ENCODE results near the gene OPCML.

Gene OPCML

GRCh38 chr11:132464939-132465338 is 1067.4 kb downstream of the OPCML start:
- DNase-seq (ENCODE audit: low read depth): no peak
- TF ChIP-seq, protein P1, sequence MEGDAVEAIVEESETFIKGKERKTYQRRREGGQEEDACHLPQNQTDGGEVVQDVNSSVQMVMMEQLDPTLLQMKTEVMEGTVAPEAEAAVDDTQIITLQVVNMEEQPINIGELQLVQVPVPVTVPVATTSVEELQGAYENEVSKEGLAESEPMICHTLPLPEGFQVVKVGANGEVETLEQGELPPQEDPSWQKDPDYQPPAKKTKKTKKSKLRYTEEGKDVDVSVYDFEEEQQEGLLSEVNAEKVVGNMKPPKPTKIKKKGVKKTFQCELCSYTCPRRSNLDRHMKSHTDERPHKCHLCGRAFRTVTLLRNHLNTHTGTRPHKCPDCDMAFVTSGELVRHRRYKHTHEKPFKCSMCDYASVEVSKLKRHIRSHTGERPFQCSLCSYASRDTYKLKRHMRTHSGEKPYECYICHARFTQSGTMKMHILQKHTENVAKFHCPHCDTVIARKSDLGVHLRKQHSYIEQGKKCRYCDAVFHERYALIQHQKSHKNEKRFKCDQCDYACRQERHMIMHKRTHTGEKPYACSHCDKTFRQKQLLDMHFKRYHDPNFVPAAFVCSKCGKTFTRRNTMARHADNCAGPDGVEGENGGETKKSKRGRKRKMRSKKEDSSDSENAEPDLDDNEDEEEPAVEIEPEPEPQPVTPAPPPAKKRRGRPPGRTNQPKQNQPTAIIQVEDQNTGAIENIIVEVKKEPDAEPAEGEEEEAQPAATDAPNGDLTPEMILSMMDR (conservative IDR thresholded peaks at IDR 0.05; ENCODE audit: low read length): no peak
- no peak overlapping the region for H3K4me3 ChIP-seq (ENCODE audit: low read length)

GRCh38 chr11:132464003-132464342 is 1068.3 kb downstream of the OPCML start:
- DNase-seq (ENCODE audit: low read depth): peak; percentile 70
- H3K4me3 ChIP-seq (ENCODE audit: low read length): no peak overlapping the region
- TF ChIP-seq, protein P1 (conservative IDR thresholded peaks at IDR 0.05; ENCODE audit: low read length): no peak

DNA sequence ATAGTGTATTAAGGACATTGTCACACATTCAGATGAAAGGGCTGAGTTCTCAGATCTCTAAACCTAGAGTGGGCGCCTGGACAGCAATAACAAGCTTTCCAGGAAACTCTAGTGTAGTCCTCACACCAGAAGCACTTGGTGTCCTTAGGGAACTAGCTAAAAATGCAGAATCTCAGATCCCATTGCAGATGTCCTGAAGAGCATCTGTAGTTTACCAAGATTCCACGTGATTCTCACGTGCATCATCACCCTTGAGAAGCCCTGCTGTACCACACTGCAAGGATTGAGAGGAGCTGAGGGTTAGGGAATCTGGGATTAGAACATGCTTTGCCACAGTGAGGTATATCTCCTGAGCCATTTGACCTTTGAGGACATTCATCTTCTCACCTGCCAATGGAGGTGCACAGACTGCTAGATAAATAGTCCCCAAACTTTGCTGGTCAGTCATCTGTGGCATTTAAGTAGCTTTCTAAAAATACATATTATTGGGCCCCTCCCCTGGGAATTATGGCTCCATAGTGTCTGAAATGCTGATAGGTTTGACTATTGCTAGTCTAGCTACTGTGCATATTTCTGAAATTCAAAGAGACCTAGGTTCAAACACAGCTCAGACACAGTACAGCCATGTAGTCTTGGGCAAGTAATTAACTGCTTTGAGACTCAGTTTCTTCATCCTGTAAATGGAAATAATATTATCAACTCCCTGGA is 1068.9 kb downstream of the OPCML start:
- TF ChIP-seq, protein P1 (conservative IDR thresholded peaks at IDR 0.05; ENCODE audit: low read length): no peak
- no peak for DNase-seq (ENCODE audit: low read depth)
- no peak overlapping the region for H3K4me3 ChIP-seq (ENCODE audit: low read length)

DNA sequence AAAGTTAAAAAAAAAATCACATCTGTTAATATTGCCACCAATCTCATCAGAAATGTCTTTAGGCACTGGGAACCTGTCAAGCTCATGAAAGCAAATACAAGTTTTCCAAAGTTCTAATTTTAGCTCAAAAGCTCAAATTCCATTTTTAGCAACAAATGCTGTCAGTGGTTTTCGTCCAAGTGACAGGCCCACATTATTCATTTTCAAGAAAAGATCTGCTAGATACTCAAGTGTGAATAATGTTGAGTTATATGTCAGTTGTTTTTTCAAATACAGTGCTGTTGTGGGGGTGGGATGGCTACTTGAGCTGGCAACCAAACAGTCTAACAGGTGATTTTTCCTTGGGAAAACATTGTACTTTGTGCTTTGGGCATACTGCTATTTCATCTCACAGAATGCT is 1072.6 kb downstream of the OPCML start:
- no peak overlapping the region for H3K4me3 ChIP-seq (ENCODE audit: low read length)
- TF ChIP-seq, protein P1 (conservative IDR thresholded peaks at IDR 0.05; ENCODE audit: low read length): no peak
- no peak for DNase-seq (ENCODE audit: low read depth)

DNA sequence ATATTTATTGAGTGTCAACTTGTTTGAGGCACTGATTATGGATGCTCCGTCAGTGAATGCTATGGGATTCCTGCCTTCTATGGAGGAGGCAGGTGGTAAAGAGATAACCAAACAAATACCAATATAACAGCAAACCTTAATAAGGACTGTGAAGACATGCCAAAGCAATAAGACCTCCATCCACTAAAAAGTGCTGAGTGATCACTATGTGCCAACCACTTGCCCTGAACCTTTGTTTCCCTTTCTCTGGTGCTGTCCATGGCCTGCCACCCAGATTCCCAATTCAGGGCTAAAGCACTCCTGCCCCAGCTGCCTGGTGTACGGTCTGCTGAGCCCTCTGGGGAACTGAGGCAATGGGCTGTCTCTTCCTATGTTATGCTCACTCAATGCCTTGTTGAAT is 1074.9 kb downstream of the OPCML start:
- DNase-seq (ENCODE audit: low read depth): no peak
- TF ChIP-seq, protein P1 (conservative IDR thresholded peaks at IDR 0.05; ENCODE audit: low read length): no peak
- no peak overlapping the region for H3K4me3 ChIP-seq (ENCODE audit: low read length)

- TF ChIP-seq, protein P1 (conservative IDR thresholded peaks at IDR 0.05; ENCODE audit: low read length): no peak
- H3K4me3 ChIP-seq (ENCODE audit: low read length): no peak overlapping the region
- peak; percentile 9 for DNase-seq (ENCODE audit: low read depth)
Measured at GRCh38 chr11:132456751-132457328, 1075.5 kb downstream of the OPCML start.

GRCh38 chr11:132455044-132455443 is 1077.3 kb downstream of the OPCML start:
- no peak for DNase-seq (ENCODE audit: low read depth)
- TF ChIP-seq, protein P1 (conservative IDR thresholded peaks at IDR 0.05; ENCODE audit: low read length): no peak
- no peak overlapping the region for H3K4me3 ChIP-seq (ENCODE audit: low read length)

Measured in AG10803 (cell line).